CD14-positive monocyte (primary cell): ENCODE data around the gene DRAXIN. TPM values are rescaled to one million over a fixed set of nuclear protein-coding genes. Genes with fewer than 3 reads are reported as not detected.

Experiments
- DNase-seq, 3 donors: peaks; one replicate each; pipeline ENCODE4 v3.0.0-alpha.2; 2011 to 2022
- H2AFZ ChIP-seq: 2 replicates; pipeline ENCODE4 v1.6.0; 2012; ENCODE audit warnings: mild to moderate bottlenecking, low read depth, low read length, inconsistent platforms; ENCODE audit not compliant: insufficient read depth, poor library complexity, severe bottlenecking
- H3K27ac ChIP-seq, 2 donors: 1 replicate in 1 of 2; 2 replicates in 1 of 2; pipeline ENCODE4 v1.5.1; 2012 to 2013; ENCODE audit warnings: low read length in 2 of 2, control low read depth in 1 of 2, inconsistent platforms in 1 of 2, low read depth in 1 of 2, mild to moderate bottlenecking in 1 of 2
- H3K27me3 ChIP-seq, 2 donors: one replicate each; pipeline versions ENCODE4 v1.6.0 to v1.6.1; 2011 to 2013; ENCODE audit warnings: low read length in 2 of 2; ENCODE audit not compliant: control insufficient read depth in 2 of 2, insufficient read depth in 2 of 2
- H3K36me3 ChIP-seq, 2 donors: replicated peaks in 1 of 2; 1 replicate in 1 of 2; 2 replicates in 1 of 2; pipeline versions ENCODE4 v1.5.1 to v1.6.1; 2012 to 2013; ENCODE audit warnings: low read length in 2 of 2, control low read depth in 1 of 2, inconsistent platforms in 1 of 2, mild to moderate bottlenecking in 1 of 2; ENCODE audit not compliant: insufficient read depth in 2 of 2, control insufficient read depth in 1 of 2
- H3K4me1 ChIP-seq, 2 donors: 1 replicate in 1 of 2; 2 replicates in 1 of 2; pipeline versions ENCODE4 v1.5.1 to v1.6.1; 2012 to 2013; ENCODE audit warnings: low read length in 2 of 2, control low read depth in 1 of 2, inconsistent platforms in 1 of 2, mild to moderate bottlenecking in 1 of 2, moderate library complexity in 1 of 2; ENCODE audit not compliant: insufficient read depth in 2 of 2, control insufficient read depth in 1 of 2
- H3K4me2 ChIP-seq: replicated peaks from 2 replicates; pipeline ENCODE3; 2012; ENCODE audit warnings: low read length, moderate library complexity, mild to moderate bottlenecking; ENCODE audit not compliant: poor library complexity, severe bottlenecking; ENCODE audit errors: extremely low read depth
- H3K4me3 ChIP-seq, 3 experiments: fragments of 200-600 bp in 1 of 3; sonication (generic) in 1 of 3; replicated peaks in 1 of 3; 1 replicate in 2 of 3; 2 replicates in 1 of 3; pipeline ENCODE4 v1.5.1; 2011 to 2013; ENCODE audit warnings: low read length in 3 of 3, mild to moderate bottlenecking in 3 of 3, control low read depth in 2 of 3, low read depth in 2 of 3, inconsistent platforms in 1 of 3, moderate library complexity in 1 of 3
- H3K79me2 ChIP-seq: 2 replicates; pipeline ENCODE4 v1.6.0; 2012; ENCODE audit warnings: mild to moderate bottlenecking, control low read depth, inconsistent platforms, low read length, moderate library complexity; ENCODE audit not compliant: insufficient read depth
- H3K9ac ChIP-seq: 2 replicates; pipeline ENCODE4 v1.6.0; 2017; ENCODE audit warnings: low read length, mild to moderate bottlenecking; ENCODE audit not compliant: insufficient read depth, poor library complexity, severe bottlenecking
- H3K9me3 ChIP-seq, 2 donors: replicated peaks in 1 of 2; 1 replicate in 1 of 2; 2 replicates in 1 of 2; pipeline versions ENCODE4 v1.5.1 to v1.6.1; 2012 to 2013; ENCODE audit warnings: low read length in 2 of 2, control low read depth in 1 of 2; ENCODE audit not compliant: control insufficient read depth in 1 of 2, insufficient read depth in 1 of 2
- H4K20me1 ChIP-seq: 2 replicates; pipeline ENCODE4 v1.6.0; 2012; ENCODE audit warnings: mild to moderate bottlenecking, low read length, control low read depth, moderate library complexity; ENCODE audit not compliant: insufficient read depth
- H3K27ac Mint-ChIP-seq, 7 donors: one replicate each; pipeline ENCODE4 v1.8.0; 2020; ENCODE audit warnings: mild to moderate bottlenecking in 7 of 7, mixed read lengths in 7 of 7, moderate library complexity in 6 of 7, inconsistent platforms in 2 of 7
- H3K27me3 Mint-ChIP-seq, 3 donors: one replicate each; pipeline ENCODE4 v1.8.0; 2021 to 2022; ENCODE audit warnings: low read depth in 3 of 3, mild to moderate bottlenecking in 3 of 3, mixed read lengths in 3 of 3, moderate library complexity in 3 of 3, inconsistent platforms in 1 of 3
- H3K36me3 Mint-ChIP-seq, 2 donors: one replicate each; pipeline ENCODE4 v1.8.0; 2020; ENCODE audit warnings: mixed read lengths in 2 of 2, inconsistent platforms in 1 of 2, mild to moderate bottlenecking in 1 of 2
- H3K4me1 Mint-ChIP-seq: one replicate; pipeline ENCODE4 v1.8.0; 2020; ENCODE audit warnings: mild to moderate bottlenecking, mixed read lengths
- H3K4me3 Mint-ChIP-seq, 2 donors: one replicate each; pipeline ENCODE4 v1.8.0; 2020; ENCODE audit warnings: mild to moderate bottlenecking in 2 of 2, mixed read lengths in 2 of 2, moderate library complexity in 1 of 2
- H3K9me3 Mint-ChIP-seq, 7 donors: one replicate each; pipeline ENCODE4 v1.8.0; 2020 to 2022; ENCODE audit warnings: mixed read lengths in 7 of 7, mild to moderate bottlenecking in 6 of 7, moderate library complexity in 6 of 7, inconsistent platforms in 2 of 7
- CTCF ChIP-seq: fragments of 200-600 bp; IDR thresholded peaks from one replicate; pipeline ENCODE4 v1.8.0; 2022; ENCODE audit warnings: antibody characterized with exemption, mild to moderate bottlenecking
- WGBS: methylation state at CpG from one replicate; pipeline ENCODE4 v1.1.5; 2013; ENCODE audit warnings: missing lambda C conversion rate; ENCODE audit not compliant: insufficient coverage; 5-methylcytosine and 5-hydroxymethylcytosine counted together
- intact Hi-C, 2 donors: fragments of 100-400 bp; cut with micrococcal nuclease; formaldehyde crosslinking; loops; one replicate each; pipeline versions ENCODE4 v1.15.0 to v1.15.1; 2023
- polyA plus RNA-seq, 3 donors: library from polyadenylated mRNA; depleted of rRNA in 1 of 3; unstranded in 2 of 3; stranded (reverse) in 1 of 3; fragments of 300-500 nt in 2 of 3; fragments of >200 nt in 1 of 3; fragmentation: Illumina TruSeq in 2 of 3; gene quantifications; 1 replicate in 2 of 3; 2 replicates in 1 of 3; pipeline ENCODE4 v1.2.3, GENCODE V29; 2012 to 2021

DRAXIN gene
- polyA plus RNA-seq, 3 donors: 0.14 to 0.27 (median 0.18) TPM

- Mint-ChIP-seq H3K36me3 (peaks cover 0 to 1% of the 10 kb centered on the region in 2 donors), H3K27ac (no peak within 1 kb of the TSS)
- DNase-seq: peak in 2 of 3 donors; percentile 26 to 34
Observed at GRCh38 chr1:11761988-11762406, 70.5 kb downstream of the DRAXIN start, which contains the start of gene C1orf167. C1orf167 (plus strand) TSS chr1:11762193; CDS start chr1:11764401, 2,208 bp downstream.

GRCh38 chr1:11764115-11764514 is 72.6 kb downstream of the DRAXIN start:
- no peak for TF ChIP-seq CTCF
- peaks cover 0 to 2% (median 0%) of the 10 kb centered on the region in 7 donors for H3K9me3 Mint-ChIP-seq
- Histone ChIP-seq H3K4me2 (no peak overlapping the region), H3K9ac (no peak overlapping the region), H2AFZ (no peak overlapping the region), H3K79me2 (no peaks in the 10 kb centered on the region), H4K20me1 (no peaks in the 10 kb centered on the region), H3K9me3 (no peaks in the 10 kb centered on the region), H3K4me1 (peaks cover 5 to 11% of the 10 kb centered on the region in 2 donors), H3K36me3 (no peaks in the 10 kb centered on the region), H3K27me3 (peaks cover 0 to 20% of the 10 kb centered on the region in 2 donors), H3K4me3 (no peak overlapping the region), H3K27ac (no peak overlapping the region)
- peaks cover 11 to 35% (median 20%) of the 10 kb centered on the region in 3 donors for H3K27me3 Mint-ChIP-seq
- no peak overlapping the region for H3K4me3 Mint-ChIP-seq
- peaks cover 0 to 1% of the 10 kb centered on the region in 2 donors for H3K36me3 Mint-ChIP-seq
- no peak overlapping the region for H3K27ac Mint-ChIP-seq
- 91% methylated on average over 2 of the region's 3 CpGs for WGBS
- intact Hi-C loops: no loop called here
- no peak for DNase-seq
- H3K4me1 Mint-ChIP-seq: peaks cover 9% of the 10 kb centered on the region

More at GRCh38 chr1:11761988-11762406, 70.5 kb downstream of the DRAXIN start, which contains the start of gene C1orf167:
- Mint-ChIP-seq H3K4me1 (peaks cover 7% of the 10 kb centered on the region), H3K9me3 (peaks cover 0 to 2% (median 0%) of the 10 kb centered on the region in 7 donors), H3K4me3 (peak within 1 kb of the TSS; percentile 20 to 32), H3K27me3 (peaks cover 13 to 37% (median 17%) of the 10 kb centered on the region in 3 donors)
- no peaks in the 10 kb centered on the region for H4K20me1 ChIP-seq
- no peak within 1 kb of the TSS for H3K9ac ChIP-seq
- H3K27ac ChIP-seq: no peak within 1 kb of the TSS
- H3K79me2 ChIP-seq: no peaks in the 10 kb centered on the region
- TF ChIP-seq CTCF: no peak
- H3K4me2 ChIP-seq: peak within 1 kb of the TSS; percentile 58
- no peaks in the 10 kb centered on the region for H3K9me3 ChIP-seq
- H2AFZ ChIP-seq: peak within 1 kb of the TSS; percentile 41
- peaks cover 0 to 20% of the 10 kb centered on the region in 2 donors for H3K27me3 ChIP-seq
- no peaks in the 10 kb centered on the region for H3K36me3 ChIP-seq
- peak within 1 kb of the TSS in 1 of 3 experiments; percentile 42 for H3K4me3 ChIP-seq
- 6% methylated on average over 29 of the region's 29 CpGs for WGBS
- intact Hi-C loops: no loop called here
- peaks cover 5 to 7% of the 10 kb centered on the region in 2 donors for H3K4me1 ChIP-seq
